ENCODE data around the gene NOS3. TPM values are rescaled to one million over a fixed set of nuclear protein-coding genes. Genes with fewer than 3 reads are reported as not detected.

The NOS3 gene
- polyA plus RNA-seq, 6 donors from 2014 or later, result 0.29 to 2.8 (median 1.3) TPM

GRCh38 chr7:150963707-150964559, 26.9 kb upstream of the NOS3 start:
- peaks cover 4 to 11% (median 7%) of the 10 kb centered on the region in 3 donors for H3K4me1 Mint-ChIP-seq
- no peak for ATAC-seq (ENCODE audit: low read depth in 2 of 2)

GRCh38 chr7:150964593-150965111, 26.2 kb upstream of the NOS3 start:
- Mint-ChIP-seq H3K4me3 (no peak overlapping the region), H3K36me3 (no peaks in the 10 kb centered on the region), H3K4me1 (peaks cover 4 to 11% (median 7%) of the 10 kb centered on the region in 3 donors), H3K27ac (no peak overlapping the region), H3K9me3 (no peaks in the 10 kb centered on the region), H3K27me3 (peaks cover 26 to 78% (median 74%) of the 10 kb centered on the region in 3 donors)
- DNase-seq (no peak), ATAC-seq (ENCODE audit: low read depth in 2 of 2) (no peak)

More at GRCh38 chr7:150963707-150964559, 26.9 kb upstream of the NOS3 start:
- H3K27ac Mint-ChIP-seq, result no peak overlapping the region
- H3K27me3 Mint-ChIP-seq, result peaks cover 30 to 83% (median 76%) of the 10 kb centered on the region in 3 donors
- H3K9me3 Mint-ChIP-seq, result no peaks in the 10 kb centered on the region
- no peak overlapping the region for H3K4me3 Mint-ChIP-seq
- no peaks in the 10 kb centered on the region for H3K36me3 Mint-ChIP-seq
- DNase-seq, result no peak

GRCh38 chr7:150965273-150965830, 25.5 kb upstream of the NOS3 start:
- no peak overlapping the region for H3K4me3 Mint-ChIP-seq
- H3K27me3 Mint-ChIP-seq, result peaks cover 19 to 78% (median 74%) of the 10 kb centered on the region in 3 donors

GRCh38 chr7:150966002-150966401, 24.8 kb upstream of the NOS3 start:
- peaks cover 16 to 78% (median 74%) of the 10 kb centered on the region in 3 donors for H3K27me3 Mint-ChIP-seq
- peak overlapping the region in 1 of 8 donors; percentile 65 for H3K4me3 Mint-ChIP-seq
- H3K4me1 Mint-ChIP-seq, result peaks cover 4 to 11% (median 4%) of the 10 kb centered on the region in 3 donors
- no peak for ATAC-seq (ENCODE audit: low read depth in 2 of 2)
- DNase-seq, result no peak
- no peaks in the 10 kb centered on the region for H3K9me3 Mint-ChIP-seq
- H3K27ac Mint-ChIP-seq, result no peak overlapping the region
- H3K36me3 Mint-ChIP-seq, result no peaks in the 10 kb centered on the region

More at GRCh38 chr7:150965273-150965830, 25.5 kb upstream of the NOS3 start:
- ATAC-seq (ENCODE audit: low read depth in 2 of 2) (no peak), DNase-seq (no peak)
- H3K36me3 Mint-ChIP-seq, result no peaks in the 10 kb centered on the region
- no peaks in the 10 kb centered on the region for H3K9me3 Mint-ChIP-seq
- H3K27ac Mint-ChIP-seq, result no peak overlapping the region
- H3K4me1 Mint-ChIP-seq, result peaks cover 4 to 11% (median 4%) of the 10 kb centered on the region in 3 donors

- Mint-ChIP-seq H3K4me1 (peaks cover 3 to 8% (median 4%) of the 10 kb centered on the region in 3 donors), H3K9me3 (no peaks in the 10 kb centered on the region), H3K27ac (no peak overlapping the region)
Observed at GRCh38 chr7:150967349-150967748, 23.5 kb upstream of the NOS3 start.

GRCh38 chr7:150968056-150968733, 22.6 kb upstream of the NOS3 start:
- Mint-ChIP-seq H3K9me3 (no peaks in the 10 kb centered on the region), H3K4me1 (peaks cover 0 to 2% (median under 1%) of the 10 kb centered on the region in 3 donors), H3K27me3 (peaks cover 19 to 65% (median 60%) of the 10 kb centered on the region in 3 donors), H3K4me3 (no peak overlapping the region), H3K36me3 (no peaks in the 10 kb centered on the region), H3K27ac (peak overlapping the region in 2 of 6 donors; percentile 43 to 50)
- ATAC-seq (ENCODE audit: low read depth in 2 of 2) (no peak), DNase-seq (no peak)

More at GRCh38 chr7:150967349-150967748, 23.5 kb upstream of the NOS3 start:
- Mint-ChIP-seq H3K36me3 (no peaks in the 10 kb centered on the region), H3K27me3 (peaks cover 16 to 73% (median 69%) of the 10 kb centered on the region in 3 donors), H3K4me3 (no peak overlapping the region)
- ATAC-seq (ENCODE audit: low read depth in 2 of 2), result no peak
- DNase-seq, result no peak

- no peaks in the 10 kb centered on the region for H3K36me3 Mint-ChIP-seq
- H3K4me1 Mint-ChIP-seq, result peaks cover under 1 to 9% (median 6%) of the 10 kb centered on the region in 3 donors
- ATAC-seq (ENCODE audit: low read depth in 2 of 2), result no peak
- H3K27me3 Mint-ChIP-seq, result peaks cover 20 to 62% (median 58%) of the 10 kb centered on the region in 3 donors
- peak overlapping the region in 1 of 6 donors; percentile 43 for H3K27ac Mint-ChIP-seq
- H3K4me3 Mint-ChIP-seq, result no peak overlapping the region
- no peaks in the 10 kb centered on the region for H3K9me3 Mint-ChIP-seq
- no peak for DNase-seq
Observed at GRCh38 chr7:150968734-150969372, 22.0 kb upstream of the NOS3 start.

GRCh38 chr7:150969475-150969874, 21.3 kb upstream of the NOS3 start:
- Mint-ChIP-seq H3K27ac (no peak overlapping the region), H3K9me3 (no peaks in the 10 kb centered on the region), H3K4me1 (peaks cover 6 to 13% (median 12%) of the 10 kb centered on the region in 3 donors), H3K36me3 (no peaks in the 10 kb centered on the region), H3K4me3 (no peak overlapping the region), H3K27me3 (peaks cover 25 to 56% (median 52%) of the 10 kb centered on the region in 3 donors)
- DNase-seq (no peak), ATAC-seq (ENCODE audit: low read depth in 2 of 2) (no peak)

GRCh38 chr7:150970424-150970823, 20.4 kb upstream of the NOS3 start:
- Mint-ChIP-seq H3K27me3 (peaks cover 25 to 50% (median 45%) of the 10 kb centered on the region in 3 donors), H3K36me3 (no peaks in the 10 kb centered on the region), H3K4me1 (peaks cover 12 to 19% (median 12%) of the 10 kb centered on the region in 3 donors), H3K4me3 (no peak overlapping the region), H3K9me3 (no peaks in the 10 kb centered on the region), H3K27ac (no peak overlapping the region)
- no peak for DNase-seq
- no peak for ATAC-seq (ENCODE audit: low read depth in 2 of 2)

- peak overlapping the region in 1 of 6 donors; percentile 24 for H3K27ac Mint-ChIP-seq
- DNase-seq (no peak), ATAC-seq (ENCODE audit: low read depth in 2 of 2) (no peak)
- no peaks in the 10 kb centered on the region for H3K9me3 Mint-ChIP-seq
- peaks cover 0 to 1% of the 10 kb centered on the region in 2 donors for H3K36me3 Mint-ChIP-seq
- peak overlapping the region in 1 of 8 donors; percentile 41 for H3K4me3 Mint-ChIP-seq
- H3K4me1 Mint-ChIP-seq, result peaks cover 12 to 21% (median 18%) of the 10 kb centered on the region in 3 donors
- peaks cover 27 to 56% (median 50%) of the 10 kb centered on the region in 3 donors for H3K27me3 Mint-ChIP-seq
Observed at GRCh38 chr7:150971242-150972022, 19.4 kb upstream of the NOS3 start.

- ATAC-seq (ENCODE audit: low read depth in 2 of 2) (no peak), DNase-seq (no peak)
- Mint-ChIP-seq H3K36me3 (peaks cover 0 to 7% of the 10 kb centered on the region in 2 donors), H3K4me1 (peaks cover 17 to 27% (median 24%) of the 10 kb centered on the region in 3 donors), H3K9me3 (peaks cover 0 to 2% (median 0%) of the 10 kb centered on the region in 7 donors), H3K4me3 (no peak overlapping the region), H3K27ac (no peak overlapping the region), H3K27me3 (peaks cover 28 to 62% (median 56%) of the 10 kb centered on the region in 3 donors)
Observed at GRCh38 chr7:150972023-150972468, 18.8 kb upstream of the NOS3 start.

GRCh38 chr7:150972741-150973140, 18.1 kb upstream of the NOS3 start:
- Mint-ChIP-seq H3K4me3 (peak overlapping the region in 2 of 8 donors; percentile 68 to 82), H3K36me3 (peaks cover 0 to 8% of the 10 kb centered on the region in 2 donors), H3K27me3 (peaks cover 26 to 62% (median 53%) of the 10 kb centered on the region in 3 donors), H3K9me3 (peaks cover 0 to 2% (median 0%) of the 10 kb centered on the region in 7 donors), H3K27ac (peak overlapping the region in 1 of 6 donors; percentile 38), H3K4me1 (peaks cover 22 to 33% (median 28%) of the 10 kb centered on the region in 3 donors)
- DNase-seq, result no peak
- no peak for ATAC-seq (ENCODE audit: low read depth in 2 of 2)

All from naive B cell (primary cell).